Measurements from ENCODE around the gene GMDS.
"Not testable (repeated sequence)": the region's sequence is repeated elsewhere in the genome, so short reads cannot be mapped to it uniquely, and the experiment has no call there.

Gene GMDS

GRCh38 chr6:1687402-1687801 is 558.0 kb downstream of the GMDS start:
- H3K27me3 Mint-ChIP-seq = no peaks in the 10 kb centered on the region
- H3K4me1 Mint-ChIP-seq (ENCODE audit: low read depth) = no peaks in the 10 kb centered on the region
- H3K4me3 Mint-ChIP-seq = no peak overlapping the region
- peaks cover under 1% of the 10 kb centered on the region for H3K9me3 Mint-ChIP-seq
- peaks cover 8% of the 10 kb centered on the region for H3K36me3 Mint-ChIP-seq (ENCODE audit: low read depth)
- no peak overlapping the region for H3K27ac Mint-ChIP-seq

- Mint-ChIP-seq H3K36me3 (ENCODE audit: low read depth) (peaks cover 8% of the 10 kb centered on the region), H3K27ac (no peak overlapping the region), H3K27me3 (no peaks in the 10 kb centered on the region), H3K4me1 (ENCODE audit: low read depth) (no peaks in the 10 kb centered on the region), H3K9me3 (no peaks in the 10 kb centered on the region), H3K4me3 (no peak overlapping the region)
These were observed 559.0 kb downstream of the GMDS start for GRCh38 chr6:1686117-1687098.

- H3K27me3 Mint-ChIP-seq = no peaks in the 10 kb centered on the region
These were observed 565.7 kb downstream of the GMDS start for GRCh38 chr6:1679688-1680068.

GRCh38 chr6:1679031-1679687 is 566.2 kb downstream of the GMDS start:
- Mint-ChIP-seq H3K36me3 (ENCODE audit: low read depth) (peaks cover 10% of the 10 kb centered on the region), H3K27me3 (no peaks in the 10 kb centered on the region), H3K27ac (no peak overlapping the region), H3K9me3 (no peaks in the 10 kb centered on the region), H3K4me1 (ENCODE audit: low read depth) (no peaks in the 10 kb centered on the region), H3K4me3 (no peak overlapping the region)

More at GRCh38 chr6:1679688-1680068, 565.7 kb downstream of the GMDS start:
- Mint-ChIP-seq H3K36me3 (ENCODE audit: low read depth) (peaks cover 10% of the 10 kb centered on the region), H3K27ac (no peak overlapping the region), H3K9me3 (no peaks in the 10 kb centered on the region), H3K4me3 (no peak overlapping the region), H3K4me1 (ENCODE audit: low read depth) (no peaks in the 10 kb centered on the region)

GRCh38 chr6:1678201-1678600 is 567.2 kb downstream of the GMDS start:
- no peaks in the 10 kb centered on the region for H3K27me3 Mint-ChIP-seq
- H3K9me3 Mint-ChIP-seq = no peaks in the 10 kb centered on the region
- H3K27ac Mint-ChIP-seq = no peak overlapping the region
- H3K4me3 Mint-ChIP-seq = no peak overlapping the region
- peaks cover 6% of the 10 kb centered on the region for H3K36me3 Mint-ChIP-seq (ENCODE audit: low read depth)
- no peaks in the 10 kb centered on the region for H3K4me1 Mint-ChIP-seq (ENCODE audit: low read depth)

GRCh38 chr6:1672379-1672778 is 573.0 kb downstream of the GMDS start:
- Mint-ChIP-seq H3K36me3 (ENCODE audit: low read depth) (peaks cover 6% of the 10 kb centered on the region), H3K27ac (no peak overlapping the region), H3K4me1 (ENCODE audit: low read depth) (no peaks in the 10 kb centered on the region), H3K4me3 (no peak overlapping the region), H3K9me3 (no peaks in the 10 kb centered on the region), H3K27me3 (peaks cover 2% of the 10 kb centered on the region)

- Mint-ChIP-seq H3K27me3 (peaks cover 2% of the 10 kb centered on the region), H3K36me3 (ENCODE audit: low read depth) (peaks cover 2% of the 10 kb centered on the region), H3K27ac (no peak overlapping the region), H3K4me3 (no peak overlapping the region), H3K9me3 (no peaks in the 10 kb centered on the region), H3K4me1 (ENCODE audit: low read depth) (no peaks in the 10 kb centered on the region)
These were observed 574.5 kb downstream of the GMDS start for GRCh38 chr6:1670711-1671462.

- no peak overlapping the region for H3K4me3 Mint-ChIP-seq
- peaks cover 2% of the 10 kb centered on the region for H3K27me3 Mint-ChIP-seq
- no peak overlapping the region for H3K27ac Mint-ChIP-seq
- H3K4me1 Mint-ChIP-seq (ENCODE audit: low read depth) = no peaks in the 10 kb centered on the region
- H3K9me3 Mint-ChIP-seq = no peaks in the 10 kb centered on the region
- no peaks in the 10 kb centered on the region for H3K36me3 Mint-ChIP-seq (ENCODE audit: low read depth)
These were observed 575.4 kb downstream of the GMDS start for GRCh38 chr6:1669996-1670395.

GRCh38 chr6:1668456-1668855 is 576.9 kb downstream of the GMDS start:
- not testable (repeated sequence) for H3K4me3 Mint-ChIP-seq; H3K4me1 Mint-ChIP-seq (ENCODE audit: low read depth)

GRCh38 chr6:1667805-1668175 is 577.6 kb downstream of the GMDS start:
- Mint-ChIP-seq H3K4me3 (no peak overlapping the region), H3K4me1 (ENCODE audit: low read depth) (no peaks in the 10 kb centered on the region), H3K27me3 (peaks cover 2% of the 10 kb centered on the region), H3K9me3 (no peaks in the 10 kb centered on the region), H3K27ac (no peak overlapping the region), H3K36me3 (ENCODE audit: low read depth) (no peaks in the 10 kb centered on the region)

More at GRCh38 chr6:1668456-1668855, 576.9 kb downstream of the GMDS start:
- not testable (repeated sequence) for H3K27me3 Mint-ChIP-seq; H3K27ac Mint-ChIP-seq; H3K9me3 Mint-ChIP-seq; H3K36me3 Mint-ChIP-seq (ENCODE audit: low read depth)

- Mint-ChIP-seq H3K4me1 (ENCODE audit: low read depth) (no peaks in the 10 kb centered on the region), H3K9me3 (no peaks in the 10 kb centered on the region), H3K27me3 (peaks cover 2% of the 10 kb centered on the region), H3K4me3 (no peak overlapping the region), H3K36me3 (ENCODE audit: low read depth) (peaks cover under 1% of the 10 kb centered on the region), H3K27ac (no peak overlapping the region)
These were observed 578.2 kb downstream of the GMDS start for GRCh38 chr6:1667012-1667804.

GRCh38 chr6:1665214-1665613 is 580.2 kb downstream of the GMDS start:
- H3K27ac Mint-ChIP-seq = no peak overlapping the region
- peaks cover 11% of the 10 kb centered on the region for H3K36me3 Mint-ChIP-seq (ENCODE audit: low read depth)
- H3K9me3 Mint-ChIP-seq = no peaks in the 10 kb centered on the region
- H3K4me1 Mint-ChIP-seq (ENCODE audit: low read depth) = no peaks in the 10 kb centered on the region
- no peak overlapping the region for H3K4me3 Mint-ChIP-seq
- no peaks in the 10 kb centered on the region for H3K27me3 Mint-ChIP-seq

GRCh38 chr6:1664329-1664728 is 581.1 kb downstream of the GMDS start:
- H3K27ac Mint-ChIP-seq = no peak overlapping the region
- H3K27me3 Mint-ChIP-seq = no peaks in the 10 kb centered on the region
- no peaks in the 10 kb centered on the region for H3K9me3 Mint-ChIP-seq
- no peak overlapping the region for H3K4me3 Mint-ChIP-seq
- H3K4me1 Mint-ChIP-seq (ENCODE audit: low read depth) = no peaks in the 10 kb centered on the region
- H3K36me3 Mint-ChIP-seq (ENCODE audit: low read depth) = peaks cover 11% of the 10 kb centered on the region

GRCh38 chr6:1663511-1663910 is 581.9 kb downstream of the GMDS start:
- no peaks in the 10 kb centered on the region for H3K27me3 Mint-ChIP-seq
- H3K9me3 Mint-ChIP-seq = no peaks in the 10 kb centered on the region

More at GRCh38 chr6:1663511-1663910, 581.9 kb downstream of the GMDS start:
- Mint-ChIP-seq H3K27ac (no peak overlapping the region), H3K4me3 (no peak overlapping the region), H3K36me3 (ENCODE audit: low read depth) (peaks cover 11% of the 10 kb centered on the region), H3K4me1 (ENCODE audit: low read depth) (no peaks in the 10 kb centered on the region)

Data from stimulated activated naive CD8-positive, alpha-beta T cell treated with anti-CD3 and anti-CD28 coated beads, Interleukin-15, Interleukin-2, amounts not matched to agents 100 ng/mL and 50 ng/mL, for 24 hours (primary cell).